Hepatocyte (in vitro differentiated cells): ENCODE measurements around the gene NEDD9. TPM values are rescaled to one million over a fixed set of nuclear protein-coding genes. Genes with fewer than 3 reads are reported as not detected.
A peak's percentile ranks its signal among the peaks of the same experiment; 100 is the strongest.

Source experiments
- DNase-seq: peaks from one replicate; pipeline ENCODE4 v3.0.0-alpha.2; 2016; ENCODE audit warnings: low spot score
- H2AFZ ChIP-seq: fragments of 200-600 bp; sonication (generic); 2 replicates; pipeline ENCODE4 v1.6.0; 2016; ENCODE audit warnings: antibody characterized with exemption, mild to moderate bottlenecking
- H3K27ac ChIP-seq: fragments of 200-600 bp; sonication (generic); 2 replicates; pipeline ENCODE4 v1.5.1; 2016; ENCODE audit warnings: mild to moderate bottlenecking
- H3K27me3 ChIP-seq: fragments of 200-600 bp; sonication (generic); 2 replicates; pipeline ENCODE4 v1.6.1; 2016
- H3K36me3 ChIP-seq: fragments of 200-600 bp; sonication (generic); replicated peaks from 2 replicates; pipeline ENCODE4 v1.5.1; 2016; ENCODE audit warnings: low read depth; ENCODE audit not compliant: insufficient read depth
- H3K4me1 ChIP-seq: fragments of 200-600 bp; sonication (generic); 2 replicates; pipeline ENCODE4 v1.5.1; 2016; ENCODE audit warnings: mild to moderate bottlenecking, moderate library complexity; ENCODE audit not compliant: insufficient read depth
- H3K4me2 ChIP-seq: fragments of 200-600 bp; sonication (generic); 2 replicates; pipeline ENCODE4 v1.6.0; 2016
- H3K4me3 ChIP-seq: fragments of 200-600 bp; sonication (generic); 2 replicates; pipeline ENCODE4 v1.5.1; 2016; ENCODE audit warnings: mild to moderate bottlenecking
- H3K79me2 ChIP-seq: fragments of 200-600 bp; sonication (generic); 2 replicates; pipeline ENCODE4 v1.6.0; 2017; ENCODE audit warnings: mild to moderate bottlenecking
- H3K9me2 ChIP-seq: fragments of 200-600 bp; sonication (generic); replicated peaks from 2 replicates; pipeline ENCODE4 v1.6.0; 2017; ENCODE audit warnings: mild to moderate bottlenecking; ENCODE audit not compliant: insufficient read depth
- H3K9me3 ChIP-seq: fragments of 200-600 bp; sonication (generic); 2 replicates; pipeline ENCODE4 v1.5.1; 2016; ENCODE audit warnings: low read depth, mild to moderate bottlenecking
- H4K20me1 ChIP-seq: fragments of 200-600 bp; sonication (generic); 2 replicates; pipeline ENCODE4 v1.6.0; 2016; ENCODE audit warnings: mild to moderate bottlenecking; ENCODE audit not compliant: insufficient read depth, poor library complexity, severe bottlenecking
- EZH2 ChIP-seq: fragments of 200-600 bp; sonication (generic); IDR thresholded peaks from 2 replicates; pipeline ENCODE4 v1.6.1; 2016; ENCODE audit warnings: antibody characterized with exemption, mild to moderate bottlenecking, borderline replicate concordance
- EZH2phosphoT487 ChIP-seq: fragments of 200-600 bp; sonication (generic); IDR thresholded peaks from one replicate; pipeline ENCODE4 v1.6.1; 2018; ENCODE audit warnings: antibody characterized with exemption, mild to moderate bottlenecking, low read depth, moderate library complexity; ENCODE audit not compliant: unreplicated experiment, severe bottlenecking
- WGBS: methylation state at CpG from one replicate; pipeline ENCODE4 v1.1.6; 2016; ENCODE audit warnings: low lambda C conversion rate; ENCODE audit errors: missing lambda C conversion rate; 5-methylcytosine and 5-hydroxymethylcytosine counted together
- polyA plus RNA-seq: library from polyadenylated mRNA; unstranded; fragments of >200 nt; fragmentation: Nextera tagmentation; extraction: Ambion mirVana; gene quantifications from 2 replicates; pipeline ENCODE4 v1.2.1, GENCODE V29; 2016
- total RNA-seq: library from RNA; depleted of rRNA; stranded (reverse); fragments of >200 nt; gene quantifications from 2 replicates; pipeline ENCODE4 v1.2.3, GENCODE V29; 2014
- TF ChIP-seq, protein P1 (sequence below): fragments of 200-600 bp; sonication (generic); IDR thresholded peaks from 2 replicates; pipeline ENCODE4 v1.5.1; 2016; ENCODE audit warnings: antibody characterized with exemption, mild to moderate bottlenecking; ENCODE audit not compliant: poor library complexity

The NEDD9 gene
- total and polyA plus RNA-seq, 2 experiments from 2014 or later = 55.1 to 59.3 TPM

- H3K4me2 ChIP-seq = no peak overlapping the region
These were observed 21.9 kb downstream of the NEDD9 start for GRCh38 chr6:11210386-11211138.

GRCh38 chr6:11209906-11210305 lies 22.6 kb downstream of the NEDD9 start:
- Histone ChIP-seq H3K79me2 (peaks cover 42% of the 10 kb centered on the region), H3K4me3 (no peak overlapping the region), H4K20me1 (no peaks in the 10 kb centered on the region), H3K27ac (peak overlapping the region; percentile 30), H3K4me2 (no peak overlapping the region), H3K36me3 (no peaks in the 10 kb centered on the region), H3K4me1 (peaks cover 20% of the 10 kb centered on the region), H3K9me2 (no peaks in the 10 kb centered on the region), H3K27me3 (no peaks in the 10 kb centered on the region), H3K9me3 (no peaks in the 10 kb centered on the region), H2AFZ (no peak overlapping the region)
- DNase-seq = no peak
- 80% methylated on average over 1 of the region's 1 CpG for WGBS
- TF ChIP-seq EZH2phosphoT487 (no peak), EZH2 (no peak)
- TF ChIP-seq, protein P1, sequence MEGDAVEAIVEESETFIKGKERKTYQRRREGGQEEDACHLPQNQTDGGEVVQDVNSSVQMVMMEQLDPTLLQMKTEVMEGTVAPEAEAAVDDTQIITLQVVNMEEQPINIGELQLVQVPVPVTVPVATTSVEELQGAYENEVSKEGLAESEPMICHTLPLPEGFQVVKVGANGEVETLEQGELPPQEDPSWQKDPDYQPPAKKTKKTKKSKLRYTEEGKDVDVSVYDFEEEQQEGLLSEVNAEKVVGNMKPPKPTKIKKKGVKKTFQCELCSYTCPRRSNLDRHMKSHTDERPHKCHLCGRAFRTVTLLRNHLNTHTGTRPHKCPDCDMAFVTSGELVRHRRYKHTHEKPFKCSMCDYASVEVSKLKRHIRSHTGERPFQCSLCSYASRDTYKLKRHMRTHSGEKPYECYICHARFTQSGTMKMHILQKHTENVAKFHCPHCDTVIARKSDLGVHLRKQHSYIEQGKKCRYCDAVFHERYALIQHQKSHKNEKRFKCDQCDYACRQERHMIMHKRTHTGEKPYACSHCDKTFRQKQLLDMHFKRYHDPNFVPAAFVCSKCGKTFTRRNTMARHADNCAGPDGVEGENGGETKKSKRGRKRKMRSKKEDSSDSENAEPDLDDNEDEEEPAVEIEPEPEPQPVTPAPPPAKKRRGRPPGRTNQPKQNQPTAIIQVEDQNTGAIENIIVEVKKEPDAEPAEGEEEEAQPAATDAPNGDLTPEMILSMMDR = no peak

More at GRCh38 chr6:11210386-11211138, 21.9 kb downstream of the NEDD9 start:
- Histone ChIP-seq H2AFZ (no peak overlapping the region), H4K20me1 (no peaks in the 10 kb centered on the region), H3K27ac (peak overlapping the region; percentile 25), H3K27me3 (no peaks in the 10 kb centered on the region), H3K4me1 (peaks cover 20% of the 10 kb centered on the region), H3K36me3 (no peaks in the 10 kb centered on the region), H3K9me3 (no peaks in the 10 kb centered on the region), H3K4me3 (no peak overlapping the region), H3K9me2 (no peaks in the 10 kb centered on the region), H3K79me2 (peaks cover 48% of the 10 kb centered on the region)
- no peak for TF ChIP-seq EZH2phosphoT487
- TF ChIP-seq, protein P1 = no peak
- TF ChIP-seq EZH2 = no peak
- 85% methylated on average over 2 of the region's 2 CpGs for WGBS
- no peak for DNase-seq

DNA sequence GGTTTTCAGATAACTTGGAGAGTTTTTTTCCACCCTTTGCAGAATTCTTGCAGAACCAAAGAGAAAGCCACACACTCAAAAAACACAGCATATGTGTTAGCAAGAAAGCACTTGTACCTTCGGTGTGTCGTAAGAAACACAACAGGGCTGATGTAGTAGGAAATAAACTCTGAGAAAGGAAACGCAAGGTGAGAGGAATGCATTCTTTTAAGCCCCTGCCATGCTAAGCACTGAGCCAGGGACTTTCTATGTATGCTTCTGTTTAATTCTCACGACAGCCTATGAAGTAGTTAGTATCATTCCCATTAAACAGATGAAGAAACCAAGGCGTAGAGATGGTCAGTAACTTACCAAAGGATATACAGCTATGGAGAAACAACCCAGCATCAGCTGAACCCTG lies 23.1 kb downstream of the NEDD9 start:
- no peaks in the 10 kb centered on the region for H3K9me2 ChIP-seq
- WGBS = 96% methylated on average over 5 of the region's 5 CpGs
- H3K79me2 ChIP-seq = peaks cover 36% of the 10 kb centered on the region
- H3K4me1 ChIP-seq = peaks cover 20% of the 10 kb centered on the region
- DNase-seq = no peak
- no peaks in the 10 kb centered on the region for H3K9me3 ChIP-seq
- TF ChIP-seq, protein P1 = no peak
- TF ChIP-seq EZH2phosphoT487 (no peak), EZH2 (no peak)
- peak overlapping the region; percentile 30 for H3K27ac ChIP-seq
- no peaks in the 10 kb centered on the region for H3K36me3 ChIP-seq
- H2AFZ ChIP-seq = no peak overlapping the region
- no peaks in the 10 kb centered on the region for H4K20me1 ChIP-seq
- H3K4me3 ChIP-seq = no peak overlapping the region
- H3K4me2 ChIP-seq = no peak overlapping the region
- H3K27me3 ChIP-seq = no peaks in the 10 kb centered on the region
